ENCODE results near the gene KIAA1191.

DNA sequence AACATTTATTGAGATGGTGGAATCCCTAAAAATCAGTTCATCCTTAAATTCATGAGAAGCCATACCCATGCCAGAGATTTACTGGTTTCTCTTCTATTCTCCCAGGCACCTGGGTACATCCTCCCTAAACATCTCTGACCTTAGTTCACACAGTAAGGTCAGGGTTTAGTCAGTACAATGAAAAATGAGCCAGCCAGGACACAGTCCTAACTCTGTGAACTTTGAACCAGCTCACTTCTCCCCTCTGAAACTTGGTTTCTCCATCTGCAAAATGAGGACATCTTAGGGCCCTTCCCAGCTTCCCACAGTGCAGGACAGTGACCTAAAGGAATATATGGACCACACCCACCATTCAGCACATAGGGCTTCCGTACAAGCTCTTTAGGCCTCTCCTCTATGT, 24.9 kb upstream of the KIAA1191 start:
- TF ChIP-seq POLR2A (IDR thresholded peaks at IDR 0.05), result no peak
- TF ChIP-seq, protein P1, sequence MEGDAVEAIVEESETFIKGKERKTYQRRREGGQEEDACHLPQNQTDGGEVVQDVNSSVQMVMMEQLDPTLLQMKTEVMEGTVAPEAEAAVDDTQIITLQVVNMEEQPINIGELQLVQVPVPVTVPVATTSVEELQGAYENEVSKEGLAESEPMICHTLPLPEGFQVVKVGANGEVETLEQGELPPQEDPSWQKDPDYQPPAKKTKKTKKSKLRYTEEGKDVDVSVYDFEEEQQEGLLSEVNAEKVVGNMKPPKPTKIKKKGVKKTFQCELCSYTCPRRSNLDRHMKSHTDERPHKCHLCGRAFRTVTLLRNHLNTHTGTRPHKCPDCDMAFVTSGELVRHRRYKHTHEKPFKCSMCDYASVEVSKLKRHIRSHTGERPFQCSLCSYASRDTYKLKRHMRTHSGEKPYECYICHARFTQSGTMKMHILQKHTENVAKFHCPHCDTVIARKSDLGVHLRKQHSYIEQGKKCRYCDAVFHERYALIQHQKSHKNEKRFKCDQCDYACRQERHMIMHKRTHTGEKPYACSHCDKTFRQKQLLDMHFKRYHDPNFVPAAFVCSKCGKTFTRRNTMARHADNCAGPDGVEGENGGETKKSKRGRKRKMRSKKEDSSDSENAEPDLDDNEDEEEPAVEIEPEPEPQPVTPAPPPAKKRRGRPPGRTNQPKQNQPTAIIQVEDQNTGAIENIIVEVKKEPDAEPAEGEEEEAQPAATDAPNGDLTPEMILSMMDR (IDR thresholded peaks at IDR 0.05), result no peak
- TF ChIP-seq EP300 (IDR thresholded peaks at IDR 0.05), result no peak
- no peak for TF ChIP-seq POLR2AphosphoS5 (IDR thresholded peaks at IDR 0.05)

All from upper lobe of left lung (tissue), 4 donors.